Neuronal stem cell (in vitro differentiated cells): ENCODE results near the gene XBP1.
"Not testable (repeated sequence)": the region's sequence is repeated elsewhere in the genome, so short reads cannot be mapped to it uniquely, and the experiment has no call there.

Experiments
- DNase-seq: peaks from one replicate; pipeline ENCODE4 v3.0.0-alpha.2; 2013; ENCODE audit warnings: low spot score
- H2AFZ ChIP-seq: one replicate; pipeline ENCODE4 v1.6.1; 2013; ENCODE audit warnings: mild to moderate bottlenecking, low read length, inconsistent platforms
- H2AK5ac ChIP-seq: 2 replicates; pipeline ENCODE4 v1.6.1; 2013; ENCODE audit warnings: low read depth, mild to moderate bottlenecking, inconsistent platforms, low read length, moderate library complexity, mixed read lengths
- H2BK120ac ChIP-seq: 2 replicates; pipeline ENCODE4 v1.6.1; 2013; ENCODE audit warnings: low read depth, mild to moderate bottlenecking, inconsistent platforms, low read length, moderate library complexity, mixed read lengths
- H2BK12ac ChIP-seq: one replicate; pipeline ENCODE4 v1.6.1; 2013; ENCODE audit warnings: low read length, inconsistent platforms
- H2BK15ac ChIP-seq: 2 replicates; pipeline ENCODE4 v1.6.1; 2013; ENCODE audit warnings: mild to moderate bottlenecking, low read length, inconsistent platforms, mixed read lengths
- H2BK5ac ChIP-seq: one replicate; pipeline ENCODE4 v1.6.1; 2013; ENCODE audit warnings: inconsistent platforms, mild to moderate bottlenecking, low read length, moderate library complexity
- H3K14ac ChIP-seq: one replicate; pipeline ENCODE4 v1.6.1; 2013; ENCODE audit warnings: low read length, inconsistent platforms
- H3K18ac ChIP-seq: 2 replicates; pipeline ENCODE4 v1.6.1; 2013; ENCODE audit warnings: low read length, inconsistent platforms
- H3K23ac ChIP-seq: 2 replicates; pipeline ENCODE4 v1.6.1; 2013; ENCODE audit warnings: low read depth, mild to moderate bottlenecking, mixed read lengths, low read length, inconsistent platforms; ENCODE audit not compliant: poor library complexity
- H3K27ac ChIP-seq: replicated peaks from 3 replicates; pipeline ENCODE4 v1.5.1; 2013; ENCODE audit warnings: low read length, inconsistent platforms
- H3K27me3 ChIP-seq, 3 experiments: 2 replicates each; pipeline ENCODE4 v1.6.1; 2013; ENCODE audit warnings: low read length in 3 of 3, mild to moderate bottlenecking in 2 of 3, inconsistent platforms in 1 of 3, low read depth in 1 of 3, mixed read lengths in 1 of 3, moderate library complexity in 1 of 3; ENCODE audit not compliant: control insufficient read depth in 3 of 3, insufficient read depth in 3 of 3
- H3K36me3 ChIP-seq, 2 donors: replicated peaks in 1 of 2; 2 replicates each; pipeline ENCODE4 v1.6.1; 2013; ENCODE audit warnings: low read length in 2 of 2; ENCODE audit not compliant: control insufficient read depth in 2 of 2, insufficient read depth in 2 of 2
- H3K4ac ChIP-seq: 2 replicates; pipeline ENCODE4 v1.6.1; 2013; ENCODE audit warnings: inconsistent platforms, mild to moderate bottlenecking, low read length, moderate library complexity
- H3K4me1 ChIP-seq, 2 donors: 1 replicate in 1 of 2; 2 replicates in 1 of 2; pipeline ENCODE4 v1.6.1; 2013; ENCODE audit warnings: low read length in 2 of 2, low read depth in 1 of 2; ENCODE audit not compliant: control insufficient read depth in 2 of 2, insufficient read depth in 1 of 2
- H3K4me2 ChIP-seq: one replicate; pipeline ENCODE4 v1.6.1; 2013; ENCODE audit warnings: mild to moderate bottlenecking, low read length, inconsistent platforms; ENCODE audit not compliant: insufficient read depth, poor library complexity, severe bottlenecking
- H3K4me3 ChIP-seq, 2 donors: 2 replicates each; pipeline ENCODE4 v1.5.1; 2013; ENCODE audit warnings: low read length in 2 of 2, mild to moderate bottlenecking in 2 of 2, inconsistent platforms in 1 of 2, moderate library complexity in 1 of 2
- H3K79me1 ChIP-seq: one replicate; pipeline ENCODE4 v1.6.1; 2013; ENCODE audit warnings: low read depth, mild to moderate bottlenecking, inconsistent platforms, low read length, moderate library complexity
- H3K9ac ChIP-seq: one replicate; pipeline ENCODE4 v1.6.1; 2013; ENCODE audit warnings: mild to moderate bottlenecking, low read depth, low read length, inconsistent platforms; ENCODE audit not compliant: poor library complexity
- H3K9me3 ChIP-seq, 2 donors: replicated peaks in 1 of 2; 2 replicates each; pipeline versions ENCODE3 to v1.6.1; 2013; ENCODE audit warnings: low read length in 2 of 2, mild to moderate bottlenecking in 2 of 2, inconsistent platforms in 1 of 2, low read depth in 1 of 2, mixed read lengths in 1 of 2, moderate library complexity in 1 of 2; ENCODE audit not compliant: control insufficient read depth in 2 of 2, insufficient read depth in 1 of 2
- H4K8ac ChIP-seq: one replicate; pipeline ENCODE4 v1.6.1; 2013; ENCODE audit warnings: low read depth, mild to moderate bottlenecking, inconsistent platforms, low read length, moderate library complexity
- H4K91ac ChIP-seq: one replicate; pipeline ENCODE4 v1.6.1; 2013; ENCODE audit warnings: low read length, low read depth, mild to moderate bottlenecking, inconsistent platforms; ENCODE audit not compliant: poor library complexity
- WGBS, 2 donors: extraction: QIAGEN DNeasy Blood & Tissue Kit; methylation state at CpG; one replicate each; pipeline ENCODE4 v1.1.7; 2013; ENCODE audit warnings: missing lambda C conversion rate in 2 of 2, mixed read lengths in 1 of 2; ENCODE audit not compliant: insufficient read length in 2 of 2, insufficient replicate concordance in 1 of 2; ENCODE audit errors: extremely low coverage in 2 of 2; 5-methylcytosine and 5-hydroxymethylcytosine counted together

XBP1 gene

GRCh38 chr22:28829358-28830181, 29.2 kb upstream of the XBP1 start:
- Histone ChIP-seq H3K14ac (no peak overlapping the region), H2BK15ac (no peak overlapping the region), H3K4me2 (no peak overlapping the region), H2AFZ (peak overlapping the region; percentile 60), H3K4me1 (no peaks in the 10 kb centered on the region), H2BK5ac (no peak overlapping the region), H3K36me3 (no peaks in the 10 kb centered on the region), H4K91ac (no peak overlapping the region), H4K8ac (no peak overlapping the region), H3K4me3 (no peak overlapping the region), H3K27me3 (no peaks in the 10 kb centered on the region), H3K4ac (no peak overlapping the region), H3K9ac (no peak overlapping the region), H3K9me3 (peaks cover 1 to 5% of the 10 kb centered on the region in 2 donors), H2BK12ac (no peak overlapping the region), H2BK120ac (no peak overlapping the region), H3K23ac (no peak overlapping the region), H2AK5ac (no peak overlapping the region), H3K27ac (no peak overlapping the region), H3K18ac (no peak overlapping the region), H3K79me1 (no peaks in the 10 kb centered on the region)
- peak; percentile 70 for DNase-seq
- no CpG with 5 or more reads among the region's 12 CpGs for WGBS, 2 donors

GRCh38 chr22:28826921-28827320, 26.6 kb upstream of the XBP1 start:
- no peak overlapping the region for H2BK15ac ChIP-seq
- H3K27me3 ChIP-seq = no peaks in the 10 kb centered on the region
- no peak overlapping the region for H3K14ac ChIP-seq
- H2BK12ac ChIP-seq = no peak overlapping the region
- WGBS, 2 donors = no CpG with 5 or more reads among the region's 7 CpGs
- no peaks in the 10 kb centered on the region for H3K79me1 ChIP-seq
- no peak overlapping the region for H3K18ac ChIP-seq
- H2AK5ac ChIP-seq = no peak overlapping the region
- no peak overlapping the region for H3K9ac ChIP-seq
- no peak overlapping the region for H2BK120ac ChIP-seq
- H4K91ac ChIP-seq = no peak overlapping the region
- no peak overlapping the region for H3K4me2 ChIP-seq
- no peak for DNase-seq
- no peak overlapping the region for H3K4ac ChIP-seq
- peaks cover 1 to 5% of the 10 kb centered on the region in 2 donors for H3K9me3 ChIP-seq
- no peaks in the 10 kb centered on the region for H3K36me3 ChIP-seq
- H4K8ac ChIP-seq = no peak overlapping the region
- no peak overlapping the region for H3K4me3 ChIP-seq
- no peak overlapping the region for H2AFZ ChIP-seq
- H3K27ac ChIP-seq = no peak overlapping the region
- no peak overlapping the region for H3K23ac ChIP-seq
- H2BK5ac ChIP-seq = no peak overlapping the region
- H3K4me1 ChIP-seq = peaks cover 4 to 16% of the 10 kb centered on the region in 2 donors

- H3K79me1 ChIP-seq, H3K9ac ChIP-seq, H3K18ac ChIP-seq, H3K9me3 ChIP-seq, H3K23ac ChIP-seq, H3K27ac ChIP-seq, H3K36me3 ChIP-seq, H2BK15ac ChIP-seq, DNase-seq, H4K8ac ChIP-seq, H2BK12ac ChIP-seq, H3K27me3 ChIP-seq, H3K14ac ChIP-seq, H3K4me3 ChIP-seq, H4K91ac ChIP-seq, H2AFZ ChIP-seq, H2BK5ac ChIP-seq, H2AK5ac ChIP-seq, H3K4me2 ChIP-seq, H3K4ac ChIP-seq, H2BK120ac ChIP-seq: not testable (repeated sequence)
- WGBS, 2 donors = no CpG with 5 or more reads among the region's 4 CpGs
- peaks cover 6 to 21% of the 10 kb centered on the region in 2 donors for H3K4me1 ChIP-seq
These were observed 26.1 kb upstream of the XBP1 start for GRCh38 chr22:28826430-28826829.

- H2BK12ac ChIP-seq, H3K36me3 ChIP-seq, H3K9ac ChIP-seq, H3K9me3 ChIP-seq, H3K14ac ChIP-seq, DNase-seq, H3K27ac ChIP-seq, H3K4me2 ChIP-seq, H3K4me3 ChIP-seq, H2BK5ac ChIP-seq, H3K4ac ChIP-seq, H3K79me1 ChIP-seq, H4K8ac ChIP-seq, H2AK5ac ChIP-seq, H2BK120ac ChIP-seq, H4K91ac ChIP-seq, H3K27me3 ChIP-seq, H3K18ac ChIP-seq, H2BK15ac ChIP-seq, H2AFZ ChIP-seq, H3K23ac ChIP-seq: not testable (repeated sequence)
- WGBS, 2 donors = no CpG with 5 or more reads among the region's 9 CpGs
- peaks cover 6 to 21% of the 10 kb centered on the region in 2 donors for H3K4me1 ChIP-seq
These were observed 24.1 kb upstream of the XBP1 start for GRCh38 chr22:28824455-28824854.
